ENCODE measurements around the gene SMIM38.

SMIM38 gene

GRCh38 chr11:69193629-69194028 is 37.9 kb downstream of the SMIM38 start:
- TF ChIP-seq CTCF (IDR thresholded peaks at IDR 0.05): no peak

GRCh38 chr11:69194396-69194795 is 38.7 kb downstream of the SMIM38 start:
- no peak for TF ChIP-seq CTCF (IDR thresholded peaks at IDR 0.05)

GRCh38 chr11:69194956-69195355 is 39.2 kb downstream of the SMIM38 start:
- no peak for TF ChIP-seq CTCF (IDR thresholded peaks at IDR 0.05)

- no peak for TF ChIP-seq CTCF (IDR thresholded peaks at IDR 0.05)
Measured at GRCh38 chr11:69195824-69196782, 40.4 kb downstream of the SMIM38 start.

- TF ChIP-seq CTCF (IDR thresholded peaks at IDR 0.05): no peak
Measured at GRCh38 chr11:69196783-69197169, 41.0 kb downstream of the SMIM38 start.

GRCh38 chr11:69198891-69199582 is 43.3 kb downstream of the SMIM38 start:
- no peak for TF ChIP-seq CTCF (IDR thresholded peaks at IDR 0.05)

GRCh38 chr11:69199583-69200315 is 44.0 kb downstream of the SMIM38 start:
- TF ChIP-seq CTCF (IDR thresholded peaks at IDR 0.05): no peak

Data from LNCAP (cell line).